ENCODE data around the gene ADGRG1. TPM values are rescaled to one million over a fixed set of nuclear protein-coding genes. Genes with fewer than 3 reads are reported as not detected.

Gene ADGRG1
- total RNA-seq, 4 donors from 2014 or later = 129 to 159 (median 136) TPM

DNA sequence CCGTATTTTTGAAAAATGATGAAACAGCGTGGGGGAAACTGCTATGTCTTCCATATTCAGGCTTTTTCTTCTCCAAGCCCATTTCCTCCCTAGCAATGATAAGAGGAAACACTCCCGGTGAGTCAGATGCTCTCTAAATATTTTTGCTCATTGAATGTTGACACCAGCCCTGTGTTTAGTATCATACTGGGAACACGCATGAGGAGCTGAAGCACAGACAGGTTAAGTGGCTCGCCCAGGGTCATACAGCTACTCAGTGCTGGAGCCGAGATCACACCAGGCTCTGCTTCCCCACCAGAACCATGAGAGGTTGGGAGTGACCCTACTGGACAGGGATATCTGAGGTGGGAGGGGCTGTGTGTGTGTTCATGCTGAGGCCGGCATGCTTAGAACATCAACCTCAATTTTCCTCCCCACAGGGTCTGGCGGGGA, 37.8 kb upstream of the ADGRG1 start:
- no peak overlapping the region for H3K4me3 ChIP-seq (ENCODE audit: low read depth, poor library complexity, severe bottlenecking)
- 48 to 53% methylated on average over 8 of the region's 8 CpGs for WGBS, 2 donors
- intact Hi-C loops (cut with DNase I; ENCODE audit: low total_unique reads) = loop anchor here (5.0 kb wide), 1 partner anchor 57 kb away; no protein-coding TSS in a partner anchor
- TF ChIP-seq, protein P1, sequence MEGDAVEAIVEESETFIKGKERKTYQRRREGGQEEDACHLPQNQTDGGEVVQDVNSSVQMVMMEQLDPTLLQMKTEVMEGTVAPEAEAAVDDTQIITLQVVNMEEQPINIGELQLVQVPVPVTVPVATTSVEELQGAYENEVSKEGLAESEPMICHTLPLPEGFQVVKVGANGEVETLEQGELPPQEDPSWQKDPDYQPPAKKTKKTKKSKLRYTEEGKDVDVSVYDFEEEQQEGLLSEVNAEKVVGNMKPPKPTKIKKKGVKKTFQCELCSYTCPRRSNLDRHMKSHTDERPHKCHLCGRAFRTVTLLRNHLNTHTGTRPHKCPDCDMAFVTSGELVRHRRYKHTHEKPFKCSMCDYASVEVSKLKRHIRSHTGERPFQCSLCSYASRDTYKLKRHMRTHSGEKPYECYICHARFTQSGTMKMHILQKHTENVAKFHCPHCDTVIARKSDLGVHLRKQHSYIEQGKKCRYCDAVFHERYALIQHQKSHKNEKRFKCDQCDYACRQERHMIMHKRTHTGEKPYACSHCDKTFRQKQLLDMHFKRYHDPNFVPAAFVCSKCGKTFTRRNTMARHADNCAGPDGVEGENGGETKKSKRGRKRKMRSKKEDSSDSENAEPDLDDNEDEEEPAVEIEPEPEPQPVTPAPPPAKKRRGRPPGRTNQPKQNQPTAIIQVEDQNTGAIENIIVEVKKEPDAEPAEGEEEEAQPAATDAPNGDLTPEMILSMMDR (IDR thresholded peaks at IDR 0.05) = no peak
- TF ChIP-seq POLR2A (IDR thresholded peaks at IDR 0.05) = no peak
- DNase-seq (ENCODE audit: low spot score in 2 of 2) = peak in 1 of 2 donors; percentile 82

DNA sequence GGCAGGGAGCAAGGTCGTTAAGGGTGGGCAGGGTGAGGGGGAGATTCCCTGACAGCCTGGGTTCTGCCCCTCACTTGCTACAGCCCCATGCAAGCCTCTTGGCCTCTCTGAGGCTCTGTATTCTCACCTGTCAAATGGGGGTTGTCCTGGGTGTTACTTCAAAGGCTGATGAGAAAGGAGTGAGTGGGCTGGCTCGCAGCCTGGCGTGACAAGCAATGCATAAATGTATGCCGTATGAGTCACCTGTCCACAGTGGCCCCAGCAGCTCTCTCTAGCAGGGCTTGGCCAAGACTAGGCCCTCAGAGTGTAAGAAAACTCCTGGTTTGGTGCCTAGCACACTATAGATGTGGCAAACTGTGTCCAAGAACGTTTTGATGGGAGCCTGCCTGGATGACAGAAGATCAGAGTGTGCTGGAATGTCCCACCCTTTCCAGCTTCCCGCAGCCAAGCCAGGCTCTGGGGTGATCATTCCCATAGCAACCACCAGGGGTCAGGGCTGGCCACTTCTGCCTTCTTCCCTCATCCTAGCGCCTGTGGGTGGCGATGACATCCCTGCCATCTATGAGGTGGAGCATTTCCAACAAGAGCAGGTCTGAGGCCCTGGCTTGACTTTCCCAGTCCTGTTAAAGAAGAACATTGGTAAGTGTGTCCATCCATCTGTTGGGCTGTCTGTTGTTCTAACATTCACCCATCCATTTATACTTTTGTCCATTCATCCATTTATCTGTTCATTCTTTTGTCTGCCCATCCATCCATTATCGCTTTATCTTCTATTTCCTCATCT, 37.2 kb upstream of the ADGRG1 start:
- WGBS, 2 donors = 18 to 22% methylated on average over 9 of the region's 9 CpGs
- intact Hi-C loops (cut with DNase I; ENCODE audit: low total_unique reads) = loop anchor here (5.0 kb wide), 1 partner anchor 56 kb away; no protein-coding TSS in a partner anchor

DNA sequence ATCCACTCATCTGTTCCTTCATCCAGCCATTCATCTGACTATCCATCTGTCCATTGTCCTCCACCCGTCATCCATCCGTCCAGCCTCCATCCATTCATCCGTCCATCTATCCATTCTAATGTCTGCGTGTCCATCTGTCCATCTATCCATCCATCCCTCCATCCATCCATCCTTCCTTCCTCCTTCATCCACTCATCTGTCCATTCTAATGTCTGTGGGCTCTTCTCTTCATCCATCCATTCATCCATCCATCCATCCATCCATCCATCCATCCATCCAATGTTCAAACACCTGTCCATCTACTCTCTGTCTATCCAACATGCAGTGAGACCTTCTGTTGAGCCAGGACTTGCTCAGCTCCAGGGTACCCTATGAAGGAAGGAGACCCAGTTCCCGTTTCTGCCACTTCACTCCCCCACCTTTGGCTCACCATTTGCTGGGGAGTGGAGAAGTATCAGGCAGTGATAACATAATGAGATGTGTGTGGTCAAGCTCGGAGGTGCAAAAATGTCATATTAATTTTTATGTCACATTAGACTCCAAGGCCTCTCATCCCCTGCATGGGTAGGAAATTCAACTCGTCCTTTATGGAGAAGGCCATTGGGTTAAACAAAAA, 36.5 kb upstream of the ADGRG1 start:
- intact Hi-C loops (cut with DNase I; ENCODE audit: low total_unique reads) = loop anchor here (5.0 kb wide), 1 partner anchor 55 kb away; no protein-coding TSS in a partner anchor
- no peak overlapping the region for H3K4me3 ChIP-seq (ENCODE audit: low read depth, poor library complexity, severe bottlenecking)
- peak in 1 of 2 donors; percentile 64 for DNase-seq (ENCODE audit: low spot score in 2 of 2)
- 76 to 79% methylated on average over 7 of the region's 7 CpGs for WGBS, 2 donors
- TF ChIP-seq, protein P1 (IDR thresholded peaks at IDR 0.05) = no peak
- TF ChIP-seq POLR2A (IDR thresholded peaks at IDR 0.05) = no peak

More for the DNA sequence above, 37.2 kb upstream of the ADGRG1 start:
- H3K4me3 ChIP-seq (ENCODE audit: low read depth, poor library complexity, severe bottlenecking) = no peak overlapping the region
- TF ChIP-seq, protein P1 (IDR thresholded peaks at IDR 0.05) = peak in 1 of 3 donors; percentile 81
- no peak for TF ChIP-seq POLR2A (IDR thresholded peaks at IDR 0.05)
- peak; percentile 66 to 93 for DNase-seq (ENCODE audit: low spot score in 2 of 2)

DNA sequence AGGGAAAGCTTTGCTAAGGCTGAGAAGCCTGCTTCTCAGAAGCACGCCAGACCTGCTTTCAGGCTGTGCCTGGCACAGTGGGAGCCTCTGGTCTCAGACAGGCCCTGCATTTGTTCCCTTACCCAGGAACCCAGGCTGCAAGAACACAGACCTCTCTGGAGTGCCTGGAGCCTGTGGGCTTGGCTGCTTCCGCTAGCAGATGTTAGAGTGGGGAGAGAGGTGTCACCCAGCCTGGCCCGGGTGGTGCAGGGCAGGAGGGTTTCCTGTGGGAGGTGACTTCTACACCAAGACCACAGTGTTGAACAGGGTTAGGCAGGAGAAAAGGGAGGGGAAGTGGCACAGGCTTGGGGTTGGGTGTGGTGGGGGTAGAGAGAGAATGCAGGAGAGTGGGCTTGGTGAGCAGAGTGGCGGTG, 35.8 kb upstream of the ADGRG1 start:
- H3K4me3 ChIP-seq (ENCODE audit: low read depth, poor library complexity, severe bottlenecking) = no peak overlapping the region
- intact Hi-C loops (cut with DNase I; ENCODE audit: low total_unique reads) = loop anchor here (5.0 kb wide), 1 partner anchor 55 kb away; no protein-coding TSS in a partner anchor
- peak in 1 of 2 donors; percentile 87 for DNase-seq (ENCODE audit: low spot score in 2 of 2)
- no peak for TF ChIP-seq POLR2A (IDR thresholded peaks at IDR 0.05)
- TF ChIP-seq, protein P1 (IDR thresholded peaks at IDR 0.05) = no peak
- WGBS, 2 donors = 37 to 45% methylated on average over 4 of the region's 4 CpGs

DNA sequence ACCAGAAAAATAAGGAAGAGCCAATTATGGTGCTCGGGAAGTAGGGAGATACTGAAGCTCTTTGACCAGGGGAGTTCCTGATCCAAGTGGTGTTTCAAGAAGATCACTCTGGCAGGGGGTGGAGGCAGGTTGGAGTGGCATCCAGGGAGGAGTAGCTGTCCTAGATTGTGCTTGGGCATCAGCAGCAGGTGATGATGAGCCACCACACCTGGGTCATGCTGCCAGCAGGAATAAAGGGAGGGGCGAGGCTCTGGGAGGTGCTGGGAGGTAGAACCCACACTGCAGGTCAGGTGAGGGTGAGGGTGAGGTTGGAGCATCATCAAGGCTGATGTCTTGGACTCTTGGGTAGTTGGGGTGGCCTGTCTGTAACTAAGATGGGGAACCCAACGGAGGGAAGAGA, 35.4 kb upstream of the ADGRG1 start:
- peak in 1 of 2 donors; percentile 82 for DNase-seq (ENCODE audit: low spot score in 2 of 2)
- TF ChIP-seq, protein P1 (IDR thresholded peaks at IDR 0.05) = no peak
- intact Hi-C loops (cut with DNase I; ENCODE audit: low total_unique reads) = loop anchor here (5.0 kb wide), 1 partner anchor 54 kb away; no protein-coding TSS in a partner anchor
- no peak overlapping the region for H3K4me3 ChIP-seq (ENCODE audit: low read depth, poor library complexity, severe bottlenecking)
- 53 to 62% methylated on average over 3 of the region's 3 CpGs for WGBS, 2 donors
